K562 (cell line): Measurements from ENCODE around the gene DLGAP1.

Experiments used
- CTCF ChIP-seq, 3 experiments: IDR thresholded peaks in 2 of 3; conservative IDR thresholded peaks in 1 of 3; 2 replicates each; pipeline ENCODE4 v1.5.1; 2011 to 2012; ENCODE audit warnings: low read length in 3 of 3, mild to moderate bottlenecking in 3 of 3, control low read depth in 2 of 3, improper control_type of control experiment in 1 of 3, inconsistent platforms in 1 of 3, low read depth in 1 of 3, mixed read lengths in 1 of 3, moderate library complexity in 1 of 3; ENCODE audit not compliant: insufficient read depth in 2 of 3
- ERF ChIP-seq: fragments of 450-650 bp; formaldehyde crosslinking; IDR thresholded peaks from 2 replicates; pipeline ENCODE4 v1.4.0; 2020; ENCODE audit warnings: mild to moderate bottlenecking, mixed read lengths
- EWSR1 ChIP-seq: fragments of 450-650 bp; IDR thresholded peaks from 2 replicates; pipeline ENCODE4 v1.6.1; 2018; ENCODE audit warnings: borderline replicate concordance, mild to moderate bottlenecking, low read depth, moderate library complexity; ENCODE audit not compliant: partially characterized antibody
- FOXA3 ChIP-seq, 2 experiments: fragments of 450-650 bp in 1 of 2; sonication (generic) in 1 of 2; formaldehyde crosslinking; IDR thresholded peaks in 1 of 2; conservative IDR thresholded peaks in 1 of 2; 2 replicates each; pipeline versions ENCODE4 v1.4.0 to v1.8.0; 2020 to 2022; ENCODE audit warnings: mild to moderate bottlenecking in 2 of 2, missing genetic modification reagents in 1 of 2
- FOXM1 ChIP-seq, 2 experiments: fragments of 450-650 bp in 1 of 2; sonication (generic) in 1 of 2; formaldehyde crosslinking in 1 of 2; IDR thresholded peaks; 2 replicates each; pipeline versions ENCODE4 v1.6.1 to v1.9.0; 2017 to 2022; ENCODE audit warnings: low read depth in 2 of 2, mild to moderate bottlenecking in 2 of 2, missing genetic modification reagents in 1 of 2, moderate library complexity in 1 of 2
- HCFC1 ChIP-seq: IDR thresholded peaks from 2 replicates; pipeline ENCODE4 v1.6.1; 2012; ENCODE audit warnings: low read depth, low read length, improper control_type of control experiment
- JUNB ChIP-seq: fragments of 450-650 bp; formaldehyde crosslinking; conservative IDR thresholded peaks from 2 replicates; pipeline ENCODE4 v1.4.0; 2020; ENCODE audit warnings: mild to moderate bottlenecking
- PML ChIP-seq: IDR thresholded peaks from 2 replicates; pipeline ENCODE4 v1.6.1; 2012; ENCODE audit warnings: low read length, inconsistent platforms
- SIN3A ChIP-seq, 2 experiments: fragments of 150-350 bp in 1 of 2; IDR thresholded peaks; 2 replicates each; pipeline ENCODE4 v1.6.1; 2011 to 2016; ENCODE audit warnings: borderline replicate concordance in 2 of 2, low read depth in 2 of 2, low read length in 2 of 2, mild to moderate bottlenecking in 2 of 2, moderate library complexity in 2 of 2; ENCODE audit not compliant: control insufficient read depth in 1 of 2
- TCF7 ChIP-seq: sonication (generic); IDR thresholded peaks from 2 replicates; pipeline ENCODE4 v1.6.1; 2016; ENCODE audit warnings: antibody characterized with exemption, borderline replicate concordance
- TCF7L2 ChIP-seq: fragments of 150-350 bp; IDR thresholded peaks from 2 replicates; pipeline ENCODE4 v1.6.1; 2016; ENCODE audit warnings: low read depth, mild to moderate bottlenecking, low read length, moderate library complexity
- USF2 ChIP-seq: sonication (generic); formaldehyde crosslinking; IDR thresholded peaks from 2 replicates; pipeline ENCODE4 v1.5.0; 2020; ENCODE audit warnings: missing genetic modification reagents
- ZBTB1 ChIP-seq: sonication (generic); formaldehyde crosslinking; IDR thresholded peaks from 2 replicates; pipeline ENCODE4 v1.8.1; 2023; ENCODE audit warnings: missing genetic modification reagents, low read depth, mild to moderate bottlenecking, borderline replicate concordance
- ZBTB33 ChIP-seq: sonication (generic); formaldehyde crosslinking; IDR thresholded peaks from 2 replicates; pipeline ENCODE4 v1.8.1; 2023; ENCODE audit warnings: mild to moderate bottlenecking, missing genetic modification reagents

- TF ChIP-seq PML, result no peak
- no peak for TF ChIP-seq USF2
- no peak for TF ChIP-seq ERF (CRISPR knock-in tag)
- TF ChIP-seq FOXA3 (CRISPR knock-in tag; conservative IDR thresholded peaks at IDR 0.05 in 1 of 2, IDR thresholded peaks at IDR 0.05 in 1 of 2), result no peak
- no peak for TF ChIP-seq JUNB
- no peak for TF ChIP-seq EWSR1
- TF ChIP-seq CTCF (IDR thresholded peaks at IDR 0.05 in 2 of 3, conservative IDR thresholded peaks at IDR 0.05 in 1 of 3; ENCODE audit: insufficient read depth in 2 of 3, low read depth in 1 of 3, low read length in 3 of 3), result no peak
- TF ChIP-seq ZBTB33, result no peak
- TF ChIP-seq TCF7, result no peak
- no peak for TF ChIP-seq SIN3A (IDR thresholded peaks at IDR 0.05; ENCODE audit: borderline replicate concordance in 2 of 2, control insufficient read depth in 1 of 2, low read depth in 2 of 2, low read length in 2 of 2)
- TF ChIP-seq TCF7L2, result no peak
- TF ChIP-seq FOXM1 (IDR thresholded peaks at IDR 0.05; ENCODE audit: low read depth), result no peak
- no peak for TF ChIP-seq FOXM1 (CRISPR knock-in tag; IDR thresholded peaks at IDR 0.05; ENCODE audit: low read depth)
- TF ChIP-seq ZBTB1 (CRISPR knock-in tag), result no peak
- no peak for TF ChIP-seq HCFC1
Observed at GRCh38 chr18:3796434-3796833, 658.7 kb downstream of the DLGAP1 start.
